Measurements from ENCODE around the gene MFSD11. TPM values are rescaled to one million over a fixed set of nuclear protein-coding genes. Genes with fewer than 3 reads are reported as not detected.

MFSD11 gene
- total and polyA plus RNA-seq, 2 of the 8 experiments (the other 6 are each of a cell fraction or from before 2014, with no cell fraction given), result 17.7 to 19.8 TPM

- no peak for TF ChIP-seq CHD7 (IDR thresholded peaks at IDR 0.05; ENCODE audit: insufficient replicate concordance, low read length)
- no peak for TF ChIP-seq JUN (IDR thresholded peaks at IDR 0.05; ENCODE audit: low read depth, low read length)
- TF ChIP-seq HDAC2 (IDR thresholded peaks at IDR 0.05; ENCODE audit: borderline replicate concordance in 1 of 2, low read depth in 2 of 2, low read length in 2 of 2), result no peak
- no peak for TF ChIP-seq SP1 (IDR thresholded peaks at IDR 0.05; ENCODE audit: low read depth, low read length)
- no peak for TF ChIP-seq TCF12 (IDR thresholded peaks at IDR 0.05; ENCODE audit: low read depth, low read length)
- TF ChIP-seq TBP (IDR thresholded peaks at IDR 0.05; ENCODE audit: low read depth, low read length), result no peak
- no peak for TF ChIP-seq SP2 (IDR thresholded peaks at IDR 0.05; ENCODE audit: low read length)
- TF ChIP-seq SUZ12 (IDR thresholded peaks at IDR 0.05; ENCODE audit: low read length), result no peak
- no peak for TF ChIP-seq KDM5A (IDR thresholded peaks at IDR 0.05; ENCODE audit: low read length)
- no peak for TF ChIP-seq TAF7 (optimal IDR thresholded peaks at IDR 0.05; ENCODE audit: borderline replicate concordance, low read depth, low read length)
Measured at GRCh38 chr17:76691379-76692191, 46.3 kb upstream of the MFSD11 start (continued).
